ENCODE measurements around the gene ZSCAN9. TPM values are rescaled to one million over a fixed set of nuclear protein-coding genes. Genes with fewer than 3 reads are reported as not detected.
A peak's percentile ranks its signal among the peaks of the same experiment; 100 is the strongest.

ZSCAN9 gene
- total and polyA plus RNA-seq, 2 donors = 7.3 to 9.7 TPM

- DNase-seq (ENCODE audit: low read depth in 6 of 9, low spot score in 9 of 9) = no peak
- Histone ChIP-seq H3K27ac (ENCODE audit: low read depth in 1 of 2, low read length in 1 of 2) (no peak overlapping the region), H3K9me3 (ENCODE audit: control insufficient read depth in 2 of 2, insufficient read depth in 1 of 2, low read length in 1 of 2) (no peaks in the 10 kb centered on the region), H3K27me3 (ENCODE audit: control insufficient read depth in 2 of 2, insufficient read depth in 1 of 2, low read length in 1 of 2) (no peaks in the 10 kb centered on the region), H3K36me3 (ENCODE audit: control insufficient read depth in 2 of 2, insufficient read depth in 2 of 2, low read length in 1 of 2) (peaks cover 21 to 40% of the 10 kb centered on the region in 2 donors), H3K4me1 (ENCODE audit: control insufficient read depth in 2 of 2, insufficient read depth in 2 of 2, low read length in 2 of 2) (no peaks in the 10 kb centered on the region), H3K4me3 (ENCODE audit: low read length in 2 of 2) (no peak overlapping the region)
Measured at GRCh38 chr6:28274888-28275287, 49.8 kb downstream of the ZSCAN9 start.

DNA sequence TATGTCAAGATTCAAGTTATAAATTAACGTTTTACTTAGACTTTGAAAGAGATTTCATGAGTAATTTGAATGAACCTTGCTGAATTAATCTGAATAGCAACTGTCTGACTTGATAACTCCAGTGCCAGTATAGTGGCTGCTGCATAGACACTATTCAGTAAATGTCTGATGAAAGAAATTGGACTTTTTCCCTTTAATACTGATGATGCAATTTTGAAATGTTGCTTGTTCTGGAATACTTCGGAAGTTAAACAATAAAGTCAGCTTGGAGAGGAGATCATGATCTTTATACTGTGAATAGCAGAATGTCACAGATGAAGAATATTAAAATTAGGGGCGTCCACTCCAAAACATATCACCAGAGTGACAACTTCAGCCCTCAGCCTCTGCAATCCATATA lies 52.7 kb downstream of the ZSCAN9 start:
- DNase-seq (ENCODE audit: low read depth in 6 of 9, low spot score in 9 of 9) = no peak
- Histone ChIP-seq H3K9me3 (ENCODE audit: control insufficient read depth in 2 of 2, insufficient read depth in 1 of 2, low read length in 1 of 2) (peaks cover 0 to 2% of the 10 kb centered on the region in 2 donors), H3K4me1 (ENCODE audit: control insufficient read depth in 2 of 2, insufficient read depth in 2 of 2, low read length in 2 of 2) (peaks cover 5 to 6% of the 10 kb centered on the region in 2 donors), H3K27me3 (ENCODE audit: control insufficient read depth in 2 of 2, insufficient read depth in 1 of 2, low read length in 1 of 2) (peaks cover 0 to 4% of the 10 kb centered on the region in 2 donors), H3K4me3 (ENCODE audit: low read length in 2 of 2) (no peak overlapping the region), H3K27ac (ENCODE audit: low read depth in 1 of 2, low read length in 1 of 2) (no peak overlapping the region), H3K36me3 (ENCODE audit: control insufficient read depth in 2 of 2, insufficient read depth in 2 of 2, low read length in 1 of 2) (peaks cover 12 to 29% of the 10 kb centered on the region in 2 donors)
- 97% methylated on average over 3 of the region's 3 CpGs for WGBS

DNA sequence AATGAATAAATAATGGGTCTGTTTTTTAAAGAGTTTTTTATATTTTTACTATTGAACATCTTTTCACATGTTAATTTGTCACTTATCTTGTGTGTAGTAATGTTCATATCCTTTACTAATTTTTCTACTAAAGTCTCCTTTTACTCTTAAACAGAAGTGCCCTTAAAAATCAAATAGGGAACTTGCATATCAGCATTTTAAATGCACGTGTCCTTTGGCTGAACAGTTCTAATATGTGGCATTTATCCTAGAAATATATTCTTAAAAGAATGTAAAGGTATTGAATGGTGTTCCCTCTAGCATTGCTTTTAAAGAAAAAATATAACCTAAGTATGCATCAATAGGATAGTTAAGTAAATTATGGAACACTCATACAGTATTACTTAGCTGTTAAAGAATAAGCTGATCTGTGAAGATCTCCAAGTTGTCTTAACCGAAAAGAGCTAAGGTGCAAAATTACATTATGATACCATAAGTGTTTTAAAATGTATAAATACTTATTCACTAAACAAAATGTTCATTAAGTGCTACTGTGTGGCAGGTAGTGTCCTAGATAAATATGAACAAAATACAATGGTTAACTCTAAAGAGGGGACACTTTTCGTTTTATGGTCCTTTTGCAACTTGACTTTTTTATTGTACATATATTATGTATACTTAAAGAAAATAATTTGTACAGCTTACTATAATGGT lies 55.7 kb downstream of the ZSCAN9 start:
- H3K4me3 ChIP-seq (ENCODE audit: low read length in 2 of 2) = peak overlapping the region; percentile 61 to 85
- H3K9me3 ChIP-seq (ENCODE audit: control insufficient read depth in 2 of 2, insufficient read depth in 1 of 2, low read length in 1 of 2) = peaks cover 0 to 2% of the 10 kb centered on the region in 2 donors
- H3K36me3 ChIP-seq (ENCODE audit: control insufficient read depth in 2 of 2, insufficient read depth in 2 of 2, low read length in 1 of 2) = peaks cover 8 to 15% of the 10 kb centered on the region in 2 donors
- no peak for DNase-seq (ENCODE audit: low read depth in 6 of 9, low spot score in 9 of 9)
- 52% methylated on average over 3 of the region's 3 CpGs for WGBS
- H3K4me1 ChIP-seq (ENCODE audit: control insufficient read depth in 2 of 2, insufficient read depth in 2 of 2, low read length in 2 of 2) = peaks cover 5 to 6% of the 10 kb centered on the region in 2 donors
- H3K27ac ChIP-seq (ENCODE audit: low read depth in 1 of 2, low read length in 1 of 2) = no peak overlapping the region
- peaks cover 0 to 4% of the 10 kb centered on the region in 2 donors for H3K27me3 ChIP-seq (ENCODE audit: control insufficient read depth in 2 of 2, insufficient read depth in 1 of 2, low read length in 1 of 2)

- H3K27ac ChIP-seq (ENCODE audit: low read depth in 1 of 2, low read length in 1 of 2) = no peak within 1 kb of the TSS
- H3K4me3 ChIP-seq (ENCODE audit: low read length in 2 of 2) = peak within 1 kb of the TSS; percentile 61 to 85
- under 1% methylated on average over 50 of the region's 50 CpGs for WGBS
- H3K4me1 ChIP-seq (ENCODE audit: control insufficient read depth in 2 of 2, insufficient read depth in 2 of 2, low read length in 2 of 2) = peaks cover 5 to 6% of the 10 kb centered on the region in 2 donors
- H3K9me3 ChIP-seq (ENCODE audit: control insufficient read depth in 2 of 2, insufficient read depth in 1 of 2, low read length in 1 of 2) = peaks cover 0 to 2% of the 10 kb centered on the region in 2 donors
- peak in 8 of 9 donors; percentile 13 to 77 (median 48) for DNase-seq (ENCODE audit: low read depth in 6 of 9, low spot score in 9 of 9)
- peaks cover 0 to 4% of the 10 kb centered on the region in 2 donors for H3K27me3 ChIP-seq (ENCODE audit: control insufficient read depth in 2 of 2, insufficient read depth in 1 of 2, low read length in 1 of 2)
- peaks cover 5 to 7% of the 10 kb centered on the region in 2 donors for H3K36me3 ChIP-seq (ENCODE audit: control insufficient read depth in 2 of 2, insufficient read depth in 2 of 2, low read length in 1 of 2)
Measured at GRCh38 chr6:28281288-28282064, 56.4 kb downstream of the ZSCAN9 start, which contains the start of gene PGBD1. Gene PGBD1, plus strand, starts transcription at chr6:28281572. Its CDS starts 2,242 bp downstream, at chr6:28283814.

DNA sequence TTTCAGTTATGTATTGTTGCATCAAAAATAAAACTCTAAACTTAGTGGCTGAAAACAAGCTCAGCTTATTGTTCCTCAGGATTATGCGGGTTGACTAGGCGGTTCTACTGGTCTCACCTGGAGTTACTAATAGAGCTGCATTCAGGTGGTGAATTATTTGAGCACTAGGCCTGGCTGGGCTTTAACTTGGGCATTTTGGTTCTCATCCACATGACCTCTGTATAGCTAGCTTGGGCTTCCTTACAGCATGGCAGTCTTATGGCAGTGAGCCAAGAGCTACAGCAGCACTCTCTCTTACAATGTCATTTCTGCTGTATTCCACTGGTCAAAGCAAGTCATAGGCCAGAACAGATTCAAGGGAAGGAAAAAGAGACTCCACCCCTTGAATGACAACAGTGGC lies 57.9 kb downstream of the ZSCAN9 start:
- peaks cover 0 to 2% of the 10 kb centered on the region in 2 donors for H3K9me3 ChIP-seq (ENCODE audit: control insufficient read depth in 2 of 2, insufficient read depth in 1 of 2, low read length in 1 of 2)
- no peak overlapping the region for H3K27ac ChIP-seq (ENCODE audit: low read depth in 1 of 2, low read length in 1 of 2)
- H3K36me3 ChIP-seq (ENCODE audit: control insufficient read depth in 2 of 2, insufficient read depth in 2 of 2, low read length in 1 of 2) = peaks cover 4 to 6% of the 10 kb centered on the region in 2 donors
- over 99% methylated on average over 2 of the region's 2 CpGs for WGBS
- peaks cover 5 to 6% of the 10 kb centered on the region in 2 donors for H3K4me1 ChIP-seq (ENCODE audit: control insufficient read depth in 2 of 2, insufficient read depth in 2 of 2, low read length in 2 of 2)
- H3K4me3 ChIP-seq (ENCODE audit: low read length in 2 of 2) = no peak overlapping the region
- DNase-seq (ENCODE audit: low read depth in 6 of 9, low spot score in 9 of 9) = no peak
- H3K27me3 ChIP-seq (ENCODE audit: control insufficient read depth in 2 of 2, insufficient read depth in 1 of 2, low read length in 1 of 2) = peaks cover 0 to 4% of the 10 kb centered on the region in 2 donors

Other genes with a start within 250 kb of the ZSCAN9 start
- 0.99 TPM for gene ZNF165, start 144.7 kb upstream of the ZSCAN9 start, total RNA-seq
- 1.6 TPM for gene ZNF165, start 144.7 kb upstream of the ZSCAN9 start, polyA plus RNA-seq
- gene ZSCAN16, start 100.7 kb upstream of the ZSCAN9 start, total RNA-seq = 8.5 TPM
- gene ZSCAN16, start 100.7 kb upstream of the ZSCAN9 start, polyA plus RNA-seq = 15.4 TPM
- 10.4 TPM for gene ZKSCAN8, start 83.4 kb upstream of the ZSCAN9 start, total RNA-seq
- gene ZKSCAN8, start 83.4 kb upstream of the ZSCAN9 start, polyA plus RNA-seq = 5.3 TPM
- 9.9 TPM for gene ZKSCAN4, start 27.0 kb downstream of the ZSCAN9 start, total RNA-seq
- gene ZKSCAN4, start 27.0 kb downstream of the ZSCAN9 start, polyA plus RNA-seq = 8.6 TPM
- gene NKAPL, start 34.0 kb downstream of the ZSCAN9 start, total RNA-seq = 0.52 TPM
- 1.5 TPM for gene NKAPL, start 34.0 kb downstream of the ZSCAN9 start, polyA plus RNA-seq
- gene ZSCAN26, start 41.9 kb downstream of the ZSCAN9 start, total RNA-seq = 15.0 TPM
- 18.2 TPM for gene ZSCAN26, start 41.9 kb downstream of the ZSCAN9 start, polyA plus RNA-seq
- gene PGBD1, start 56.3 kb downstream of the ZSCAN9 start, total RNA-seq = 3.2 TPM
- 4.5 TPM for gene PGBD1, start 56.3 kb downstream of the ZSCAN9 start, polyA plus RNA-seq
- 3.4 TPM for gene ZSCAN31, start 110.9 kb downstream of the ZSCAN9 start, total RNA-seq
- 3.9 TPM for gene ZSCAN31, start 110.9 kb downstream of the ZSCAN9 start, polyA plus RNA-seq
- 5.1 TPM for gene ZKSCAN3, start 124.7 kb downstream of the ZSCAN9 start, total RNA-seq
- gene ZKSCAN3, start 124.7 kb downstream of the ZSCAN9 start, polyA plus RNA-seq = 3.2 TPM
- 9.6 TPM for gene ZSCAN12, start 174.5 kb downstream of the ZSCAN9 start, total RNA-seq
- gene ZSCAN12, start 174.5 kb downstream of the ZSCAN9 start, polyA plus RNA-seq = 4.1 TPM
- gene ZSCAN23, start 218.2 kb downstream of the ZSCAN9 start, total RNA-seq = 2.3 TPM
- gene ZSCAN23, start 218.2 kb downstream of the ZSCAN9 start, polyA plus RNA-seq = 0.30 TPM